ENCODE measurements around the gene SYT1. TPM values are rescaled to one million over a fixed set of nuclear protein-coding genes. Genes with fewer than 3 reads are reported as not detected.

Gene SYT1
- total and polyA plus RNA-seq, 8 donors: under 0.01 to 11.4 (median 0.88) TPM

DNA sequence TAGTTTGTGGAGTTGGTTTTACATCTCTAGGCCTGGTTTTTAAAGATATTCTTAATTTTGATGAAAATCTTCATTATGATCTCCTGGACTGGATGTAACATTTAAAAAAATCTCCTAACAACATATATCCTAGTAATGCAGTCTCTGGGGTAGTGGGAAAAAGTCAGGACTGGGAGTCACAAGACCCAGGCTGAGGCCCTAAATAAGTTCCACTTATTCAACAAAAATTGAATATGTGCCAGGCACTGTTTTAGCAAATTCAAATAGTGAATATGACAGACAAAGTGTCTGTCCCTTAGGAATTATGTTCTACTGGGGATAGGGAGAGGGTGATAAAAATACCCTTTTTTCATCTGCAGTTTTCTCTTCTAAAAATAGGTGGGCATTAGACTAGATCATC, 577.8 kb downstream of the SYT1 start:
- Histone ChIP-seq H3K4me3 (no peak overlapping the region), H3K27ac (no peak overlapping the region), H3K36me3 (no peaks in the 10 kb centered on the region), H3K9me3 (no peaks in the 10 kb centered on the region), H3K27me3 (no peaks in the 10 kb centered on the region), H3K4me1 (peaks cover 0 to 3% (median 0%) of the 10 kb centered on the region in 4 donors)
- TF ChIP-seq POLR2A (IDR thresholded peaks at IDR 0.05) (no peak), POLR2AphosphoS5 (IDR thresholded peaks at IDR 0.05) (no peak), EP300 (IDR thresholded peaks at IDR 0.05) (no peak)
- TF ChIP-seq, protein P1, sequence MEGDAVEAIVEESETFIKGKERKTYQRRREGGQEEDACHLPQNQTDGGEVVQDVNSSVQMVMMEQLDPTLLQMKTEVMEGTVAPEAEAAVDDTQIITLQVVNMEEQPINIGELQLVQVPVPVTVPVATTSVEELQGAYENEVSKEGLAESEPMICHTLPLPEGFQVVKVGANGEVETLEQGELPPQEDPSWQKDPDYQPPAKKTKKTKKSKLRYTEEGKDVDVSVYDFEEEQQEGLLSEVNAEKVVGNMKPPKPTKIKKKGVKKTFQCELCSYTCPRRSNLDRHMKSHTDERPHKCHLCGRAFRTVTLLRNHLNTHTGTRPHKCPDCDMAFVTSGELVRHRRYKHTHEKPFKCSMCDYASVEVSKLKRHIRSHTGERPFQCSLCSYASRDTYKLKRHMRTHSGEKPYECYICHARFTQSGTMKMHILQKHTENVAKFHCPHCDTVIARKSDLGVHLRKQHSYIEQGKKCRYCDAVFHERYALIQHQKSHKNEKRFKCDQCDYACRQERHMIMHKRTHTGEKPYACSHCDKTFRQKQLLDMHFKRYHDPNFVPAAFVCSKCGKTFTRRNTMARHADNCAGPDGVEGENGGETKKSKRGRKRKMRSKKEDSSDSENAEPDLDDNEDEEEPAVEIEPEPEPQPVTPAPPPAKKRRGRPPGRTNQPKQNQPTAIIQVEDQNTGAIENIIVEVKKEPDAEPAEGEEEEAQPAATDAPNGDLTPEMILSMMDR (IDR thresholded peaks at IDR 0.05): no peak
- intact Hi-C loops (cut with DNase I; ENCODE audit: low total_unique reads): no loop called here
- no peak for DNase-seq

DNA sequence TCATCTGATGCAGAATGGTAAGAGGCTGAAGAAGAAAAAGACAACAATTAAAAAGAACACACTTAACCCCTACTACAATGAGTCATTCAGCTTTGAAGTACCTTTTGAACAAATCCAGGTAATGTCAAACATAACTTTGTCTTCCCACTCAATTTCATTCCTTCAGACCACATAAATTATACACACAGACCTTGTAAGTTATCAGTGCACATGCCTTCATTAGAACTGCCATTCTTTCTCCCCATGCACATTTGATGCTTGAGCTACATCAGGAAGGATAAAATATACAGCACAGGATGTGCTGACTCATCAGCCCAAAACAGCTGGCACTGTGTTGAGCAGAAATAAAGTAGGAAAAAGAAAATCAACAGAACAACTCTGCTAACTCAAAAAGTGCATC, 579.5 kb downstream of the SYT1 start:
- intact Hi-C loops (cut with DNase I; ENCODE audit: low total_unique reads): no loop called here
- TF ChIP-seq, protein P1 (IDR thresholded peaks at IDR 0.05): no peak
- TF ChIP-seq EP300 (IDR thresholded peaks at IDR 0.05) (no peak), POLR2A (IDR thresholded peaks at IDR 0.05) (no peak), POLR2AphosphoS5 (IDR thresholded peaks at IDR 0.05) (no peak)
- no peak for DNase-seq

DNA sequence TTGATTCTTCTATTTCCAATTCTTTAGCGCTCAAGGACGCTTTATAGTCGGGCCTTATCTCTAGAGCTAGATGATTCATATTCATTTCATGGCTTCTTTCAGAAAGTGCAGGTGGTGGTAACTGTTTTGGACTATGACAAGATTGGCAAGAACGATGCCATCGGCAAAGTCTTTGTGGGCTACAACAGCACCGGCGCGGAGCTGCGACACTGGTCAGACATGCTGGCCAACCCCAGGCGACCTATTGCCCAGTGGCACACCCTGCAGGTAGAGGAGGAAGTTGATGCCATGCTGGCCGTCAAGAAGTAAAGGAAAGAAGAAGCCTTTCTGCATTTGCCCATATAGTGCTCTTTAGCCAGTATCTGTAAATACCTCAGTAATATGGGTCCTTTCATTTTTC, 584.2 kb downstream of the SYT1 start:
- no peaks in the 10 kb centered on the region for H3K9me3 ChIP-seq
- no peak for DNase-seq
- H3K4me3 ChIP-seq: no peak overlapping the region
- TF ChIP-seq POLR2AphosphoS5 (IDR thresholded peaks at IDR 0.05) (no peak), EP300 (IDR thresholded peaks at IDR 0.05) (no peak), POLR2A (IDR thresholded peaks at IDR 0.05) (no peak)
- TF ChIP-seq, protein P1 (IDR thresholded peaks at IDR 0.05): no peak
- H3K36me3 ChIP-seq: no peaks in the 10 kb centered on the region
- H3K27ac ChIP-seq: no peak overlapping the region
- H3K4me1 ChIP-seq: peaks cover 0 to 17% (median 0%) of the 10 kb centered on the region in 4 donors
- WGBS, 5 donors: 90 to 94% (median 93%) methylated on average over 11 of the region's 11 CpGs
- intact Hi-C loops (cut with DNase I; ENCODE audit: low total_unique reads): no loop called here
- H3K27me3 ChIP-seq: no peaks in the 10 kb centered on the region

More for the DNA sequence above, 579.5 kb downstream of the SYT1 start:
- H3K4me3 ChIP-seq: no peak overlapping the region
- no peaks in the 10 kb centered on the region for H3K36me3 ChIP-seq
- H3K4me1 ChIP-seq: peaks cover 0 to 3% (median 0%) of the 10 kb centered on the region in 4 donors
- H3K27me3 ChIP-seq: no peaks in the 10 kb centered on the region
- H3K27ac ChIP-seq: no peak overlapping the region
- H3K9me3 ChIP-seq: no peaks in the 10 kb centered on the region

DNA sequence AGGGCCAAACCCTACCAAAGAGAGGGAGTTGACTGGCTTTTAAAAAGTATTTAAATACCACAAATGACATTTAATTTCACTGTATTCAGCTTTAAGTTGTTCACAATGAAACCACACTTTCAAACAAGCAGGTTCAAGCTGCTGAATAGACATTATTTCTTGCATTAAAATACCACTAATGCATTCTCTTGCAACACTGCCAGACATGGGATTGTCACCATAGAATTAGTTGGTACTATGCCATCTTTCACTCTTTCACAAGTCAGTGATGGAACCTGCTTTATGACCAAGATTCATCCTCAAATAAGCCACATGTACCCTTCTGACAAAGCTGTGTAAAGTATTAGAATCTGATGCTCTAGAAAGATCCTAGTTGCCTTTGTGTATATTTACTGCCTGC, 586.8 kb downstream of the SYT1 start:
- Histone ChIP-seq H3K9me3 (no peaks in the 10 kb centered on the region), H3K36me3 (no peaks in the 10 kb centered on the region), H3K27ac (peak overlapping the region in 3 of 5 donors; percentile 36 to 60 (median 39)), H3K4me3 (no peak overlapping the region), H3K4me1 (peaks cover 0 to 21% (median 5%) of the 10 kb centered on the region in 4 donors), H3K27me3 (no peaks in the 10 kb centered on the region)
- TF ChIP-seq POLR2A (IDR thresholded peaks at IDR 0.05): no peak
- TF ChIP-seq, protein P1 (IDR thresholded peaks at IDR 0.05): no peak
- TF ChIP-seq POLR2AphosphoS5 (IDR thresholded peaks at IDR 0.05): no peak
- TF ChIP-seq EP300 (IDR thresholded peaks at IDR 0.05): no peak
- DNase-seq: no peak
- intact Hi-C loops (cut with DNase I; ENCODE audit: low total_unique reads): no loop called here
